K562 (cell line): Measurements from ENCODE around the gene KRTAP17-1. TPM values are rescaled to one million over a fixed set of nuclear protein-coding genes. Genes with fewer than 3 reads are reported as not detected.
"Not testable (repeated sequence)": the region's sequence is repeated elsewhere in the genome, so short reads cannot be mapped to it uniquely, and the experiment has no call there.

Experiments
- ATAC-seq: fragments of 200-7000 bp; cut with Tn5 transposase; 3 replicates; pipeline ENCODE4 v1.9.1; 2020; ENCODE audit warnings: moderate library complexity
- BruUV-seq: library from RNA; stranded (reverse); fragments of 400-500 nt; replicated peaks from 2 replicates; lab custom pipeline; 2021; lab: Mats Ljungman, UMichigan
- CTCF ChIA-PET: fragments of 300-600 bp; formaldehyde crosslinking; extraction: SDS; loops from one replicate; lab custom pipeline; 2021; ENCODE audit warnings: low intra/inter-chr PET ratio; lab: Yijun Ruan, JAX
- POLR2A ChIA-PET: fragments of 300-600, 350-650 bp; sonication (Branson Sonifier 250); formaldehyde crosslinking; extraction: SDS; loops from one replicate; lab custom pipeline; 2021; ENCODE audit warnings: antibody characterized with exemption, inconsistent platforms; lab: Yijun Ruan, JAX
- DNase-seq, 4 experiments: peaks; one replicate each; pipeline versions ENCODE4 v3.0.0 to v3.0.0-alpha.2; 2011 to 2018; ENCODE audit warnings: low spot score in 3 of 4, mixed read lengths in 3 of 4; ENCODE audit errors: extremely low read depth in 1 of 4
- FAIRE-seq: peaks from 2 replicates; lab custom pipeline; 2011; peaks lifted over from hg19 to GRCh38; lab: Jason Lieb, UNC
- H2AFZ ChIP-seq: 2 replicates; pipeline ENCODE4 v1.6.0; 2011; ENCODE audit warnings: low read depth, low read length, control low read depth, inconsistent platforms
- H3K27ac ChIP-seq: fragments of 200-600 bp; 3 replicates; pipeline ENCODE4 v1.8.0; 2011; ENCODE audit warnings: low read depth, mild to moderate bottlenecking, control low read depth, inconsistent platforms, low read length, moderate library complexity, mixed read lengths; ENCODE audit errors: extremely low read depth
- H3K27me3 ChIP-seq, 2 experiments: fragments of 300-600 bp in 1 of 2; 2 replicates in 1 of 2; 3 replicates in 1 of 2; pipeline versions ENCODE4 v1.6.0 to v1.8.0; 2011; ENCODE audit warnings: inconsistent platforms in 2 of 2, low read length in 2 of 2, mild to moderate bottlenecking in 1 of 2, mixed read lengths in 1 of 2, moderate library complexity in 1 of 2; ENCODE audit not compliant: control insufficient read depth in 2 of 2, insufficient read depth in 2 of 2
- H3K36me3 ChIP-seq: fragments of 300-600 bp; 3 replicates; pipeline ENCODE4 v1.8.0; 2011; ENCODE audit warnings: mild to moderate bottlenecking, low read length, inconsistent platforms; ENCODE audit not compliant: control insufficient read depth, insufficient read depth
- H3K4me1 ChIP-seq, 2 experiments: fragments of 200-600 bp in 1 of 2; replicated peaks in 1 of 2; 2 replicates in 1 of 2; 3 replicates in 1 of 2; pipeline versions ENCODE4 v1.5.1 to v1.8.0; 2011; ENCODE audit warnings: inconsistent platforms in 2 of 2, low read length in 2 of 2, mild to moderate bottlenecking in 1 of 2, mixed read lengths in 1 of 2, moderate library complexity in 1 of 2; ENCODE audit not compliant: control insufficient read depth in 2 of 2, insufficient read depth in 2 of 2
- H3K4me2 ChIP-seq: 2 replicates; pipeline ENCODE4 v1.6.1; 2011; ENCODE audit warnings: low read length, control low read depth, inconsistent platforms, mixed read lengths; ENCODE audit not compliant: insufficient read depth
- H3K4me3 ChIP-seq: fragments of 200-600 bp; sonication (generic), shearing (Covaris generic); 2 replicates; pipeline ENCODE4 v1.5.1; 2016; ENCODE audit warnings: control low read depth, inconsistent platforms
- H3K79me2 ChIP-seq: fragments of 200-600 bp; 3 replicates; pipeline ENCODE4 v1.8.0; 2011; ENCODE audit warnings: low read length, inconsistent platforms; ENCODE audit not compliant: control insufficient read depth, insufficient read depth
- H3K9ac ChIP-seq, 2 experiments: 2 replicates each; pipeline versions ENCODE4 v1.6.0 to v1.6.1; 2011; ENCODE audit warnings: low read depth in 2 of 2, low read length in 2 of 2, control low read depth in 1 of 2, inconsistent platforms in 1 of 2, mild to moderate bottlenecking in 1 of 2, mixed read lengths in 1 of 2; ENCODE audit not compliant: insufficient read depth in 1 of 2
- H3K9me1 ChIP-seq: one replicate; pipeline ENCODE4 v1.6.0; 2011; ENCODE audit warnings: inconsistent platforms, mild to moderate bottlenecking, low read length, moderate library complexity; ENCODE audit not compliant: control insufficient read depth, insufficient read depth
- H3K9me3 ChIP-seq: replicated peaks from 2 replicates; pipeline ENCODE4 v1.5.1; 2011; ENCODE audit warnings: low read depth, low read length, inconsistent platforms; ENCODE audit not compliant: control insufficient read depth, insufficient read depth
- H4K20me1 ChIP-seq: replicated peaks from 2 replicates; pipeline ENCODE4 v1.6.1; 2011; ENCODE audit warnings: low read length, inconsistent platforms, mixed read lengths; ENCODE audit not compliant: control insufficient read depth, insufficient read depth
- ARID2 ChIP-seq: fragments of 450-650 bp; IDR thresholded peaks from 2 replicates; pipeline ENCODE4 v1.6.1; 2017; ENCODE audit warnings: antibody characterized with exemption, mild to moderate bottlenecking
- CC2D1A ChIP-seq: fragments of 450-650 bp; IDR thresholded peaks from 2 replicates; pipeline ENCODE4 v1.6.1; 2017; ENCODE audit warnings: mild to moderate bottlenecking
- CCNT2 ChIP-seq: IDR thresholded peaks from 2 replicates; pipeline ENCODE4 v1.6.1; 2011; ENCODE audit warnings: borderline replicate concordance, low read depth, mild to moderate bottlenecking, moderate library complexity, mixed read lengths, low read length; ENCODE audit not compliant: insufficient read length; ENCODE audit errors: extremely low read depth
- ETS2 ChIP-seq: IDR thresholded peaks from 2 replicates; pipeline ENCODE4 v1.6.1; 2016; ENCODE audit warnings: borderline replicate concordance, missing genetic modification characterization, mild to moderate bottlenecking, moderate library complexity, missing compliant biosample characterization; ENCODE audit not compliant: poor library complexity, severe bottlenecking
- HMG20B ChIP-seq: fragments of 250-450 bp; sonication (Bioruptor Pico); IDR thresholded peaks from 2 replicates; pipeline ENCODE4 v1.5.0; 2021; ENCODE audit warnings: mild to moderate bottlenecking
- HOXB6 ChIP-seq: fragments of 250-450 bp; sonication (Bioruptor Pico); IDR thresholded peaks from 2 replicates; pipeline ENCODE4 v1.5.1; 2022; ENCODE audit warnings: mild to moderate bottlenecking, borderline replicate concordance
- MTA2 ChIP-seq: fragments of 450-650 bp; IDR thresholded peaks from 2 replicates; pipeline ENCODE4 v1.6.1; 2016; ENCODE audit warnings: low read depth
- RUNX1 ChIP-seq: sonication (generic); IDR thresholded peaks from 2 replicates; pipeline ENCODE4 v1.6.1; 2016; ENCODE audit warnings: antibody characterized with exemption, low read depth
- TFAM ChIP-seq: fragments of 250-450 bp; sonication (Bioruptor Pico); conservative IDR thresholded peaks from 2 replicates; pipeline ENCODE4 v1.5.0; 2021; ENCODE audit warnings: mild to moderate bottlenecking, moderate library complexity
- ZNF165 ChIP-seq: fragments of 250-450 bp; sonication (Bioruptor Pico); IDR thresholded peaks from 2 replicates; pipeline ENCODE4 v1.4.0; 2020; ENCODE audit warnings: borderline replicate concordance
- ZNF589 ChIP-seq: fragments of 200-800 bp; sonication (Bioruptor generic); IDR thresholded peaks from 2 replicates; pipeline ENCODE4 v1.6.1; 2016; ENCODE audit warnings: low read depth, missing genetic modification characterization, missing compliant biosample characterization
- WGBS: fragments of 100-300 bp; shearing (Covaris generic); methylation state at CpG from one replicate; pipeline ENCODE4 v1.1.6; 2016; ENCODE audit warnings: low coverage, mixed read lengths; ENCODE audit not compliant: insufficient coverage; ENCODE audit errors: missing lambda C conversion rate; 5-methylcytosine and 5-hydroxymethylcytosine counted together
- in situ Hi-C: fragments of 300-500 bp; cut with MboI; formaldehyde crosslinking; loops from 4 replicates; pipeline ENCODE4 v1.15.0; 2018; ENCODE audit warnings: inconsistent platforms, mixed read lengths
- intact Hi-C: fragments of 100-400 bp; cut with micrococcal nuclease; formaldehyde crosslinking; loops from 2 replicates; pipeline ENCODE4 v1.14.2; 2022
- polyA plus RNA-seq, 8 experiments: library from polyadenylated mRNA; depleted of rRNA in 4 of 8; stranded (reverse) in 5 of 8; unstranded in 3 of 8; fragments of >200 nt; fragmentation: Nextera tagmentation in 2 of 8; fragmentation: Illumina TruSeq in 1 of 8; extraction: Ambion mirVana in 2 of 8; extraction: Trizol in 1 of 8; gene quantifications; 2 replicates each; pipeline versions ENCODE4 v1.2.1 to v1.2.3, GENCODE V29; 2011 to 2014; ENCODE audit warnings: inconsistent platforms in 1 of 8, missing spikeins in 1 of 8
- total RNA-seq, 7 experiments: library from RNA; depleted of rRNA in 6 of 7; stranded (reverse); fragments of >200 nt in 6 of 7; fragmentation: Illumina TruSeq in 2 of 7; extraction: Trizol in 2 of 7; gene quantifications; 2 replicates each; pipeline versions ENCODE4 v1.2.1 to v1.2.3, GENCODE V29; 2011 to 2021; ENCODE audit warnings: low replicate concordance in 1 of 7

Gene KRTAP17-1
- total and polyA plus RNA-seq, 9 of the 15 experiments (the other 6 are each of a cell fraction or from before 2014, with no cell fraction given), result not detected

DNA sequence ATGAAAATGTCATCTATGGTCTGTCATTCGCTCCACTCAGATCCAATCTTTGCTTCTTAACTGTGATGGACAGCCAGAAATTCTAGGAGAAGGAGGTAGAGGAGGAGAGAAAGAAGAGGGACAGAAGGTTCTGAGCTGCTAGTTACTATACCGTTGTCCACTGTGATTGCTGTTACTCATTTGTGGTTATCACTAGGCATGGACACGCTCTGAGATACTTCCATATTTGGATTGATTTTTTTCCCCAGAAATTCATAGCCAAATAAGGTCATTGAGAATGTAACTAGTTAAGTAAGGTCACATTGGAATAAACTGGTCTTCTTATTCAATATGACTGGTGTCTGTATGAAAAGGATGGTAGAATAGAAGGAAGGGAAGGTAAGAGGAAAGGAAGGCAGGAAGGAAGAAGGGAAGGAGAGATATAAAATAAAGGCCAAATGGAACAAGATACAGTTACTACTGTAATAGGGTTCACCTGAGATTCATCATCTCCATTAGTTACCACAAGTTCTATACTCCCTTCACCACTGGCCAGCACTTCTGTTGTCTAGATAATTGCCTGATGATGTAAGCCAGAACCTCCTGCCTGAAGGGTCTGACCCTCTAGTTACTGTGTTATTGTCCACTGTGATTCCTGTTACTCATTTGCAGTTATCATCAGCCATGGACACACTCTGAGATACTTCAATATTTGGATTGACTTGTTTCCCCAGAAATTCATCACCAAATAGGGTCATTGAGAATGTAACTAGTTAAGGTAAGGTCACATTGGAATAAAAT is 37.1 kb downstream of the KRTAP17-1 start:
- Histone ChIP-seq H3K27me3 (no peaks in the 10 kb centered on the region; a peak in 1 of 5 replicates), H2AFZ (no peak overlapping the region), H3K9ac (no peak overlapping the region), H3K27ac (no peak overlapping the region), H3K79me2 (no peaks in the 10 kb centered on the region), H3K4me3 (no peak overlapping the region), H3K9me3 (no peaks in the 10 kb centered on the region), H4K20me1 (no peaks in the 10 kb centered on the region), H3K36me3 (no peaks in the 10 kb centered on the region), H3K4me2 (no peak overlapping the region), H3K4me1 (no peaks in the 10 kb centered on the region), H3K9me1 (no peaks in the 10 kb centered on the region)
- POLR2A ChIA-PET, result no interaction called here
- WGBS, result 0% methylated on average over 3 of the region's 3 CpGs
- DNase-seq, result peak in 3 of 4 experiments; percentile 0 to 1 (median 0)
- no peak for FAIRE-seq
- ATAC-seq, result no peak
- in situ Hi-C loops (no loop called here), intact Hi-C loops (no loop called here)
- BruUV-seq, result no TSS peak
- CTCF ChIA-PET, result no interaction called here
- no peak for TF ChIP-seq CCNT2
- TF ChIP-seq HOXB6, result no peak
- no peak for TF ChIP-seq TFAM (CRISPR knock-in tag)
- TF ChIP-seq ZNF589 (CRISPR knock-in tag), result no peak
- no peak for TF ChIP-seq MTA2
- no peak for TF ChIP-seq CC2D1A
- TF ChIP-seq RUNX1, result no peak
- TF ChIP-seq HMG20B (CRISPR knock-in tag), result no peak
- TF ChIP-seq ETS2 (tag), result no peak
- no peak for TF ChIP-seq ARID2
- no peak for TF ChIP-seq ZNF165 (CRISPR knock-in tag)

DNA sequence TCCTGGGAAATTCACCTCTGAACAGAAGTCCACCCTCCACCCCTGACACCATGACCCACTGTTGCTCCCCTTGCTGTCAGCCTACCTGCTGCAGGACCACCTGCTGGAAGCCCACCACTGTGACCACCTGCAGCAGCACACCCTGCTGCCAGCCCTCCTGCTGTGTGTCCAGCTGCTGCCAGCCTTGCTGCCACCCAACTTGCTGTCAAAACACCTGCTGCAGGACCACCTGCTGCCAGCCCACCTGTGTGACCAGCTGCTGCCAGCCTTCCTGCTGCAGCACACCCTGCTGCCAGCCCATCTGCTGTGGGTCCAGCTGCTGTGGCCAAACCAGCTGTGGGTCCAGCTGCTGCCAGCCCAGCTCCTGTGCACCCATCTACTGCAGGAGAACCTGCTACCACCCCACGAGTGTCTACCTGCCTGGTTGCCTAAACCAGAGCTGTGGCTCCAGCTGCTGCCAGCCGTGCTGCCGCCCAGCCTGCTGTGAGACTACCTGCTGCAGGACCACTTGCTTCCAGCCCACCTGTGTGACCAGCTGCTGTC is 39.8 kb downstream of the KRTAP17-1 start, which contains the start of gene KRTAP9-7:
Gene KRTAP9-7 (plus strand): TSS at position 51 of the 543 bp plus-strand sequence. CDS start 0 bp downstream, at position 51.
- H3K4me3 ChIP-seq, H2AFZ ChIP-seq, H3K27me3 ChIP-seq, H4K20me1 ChIP-seq, in situ Hi-C loops, H3K27ac ChIP-seq, H3K4me2 ChIP-seq, intact Hi-C loops, FAIRE-seq, H3K79me2 ChIP-seq, H3K9me3 ChIP-seq, H3K9ac ChIP-seq, H3K4me1 ChIP-seq, CTCF ChIA-PET, ATAC-seq, H3K36me3 ChIP-seq, POLR2A ChIA-PET, H3K9me1 ChIP-seq, BruUV-seq: not testable (repeated sequence)
- peak in 1 of 4 experiments; percentile 1 for DNase-seq
- 0% methylated on average over 3 of the region's 3 CpGs for WGBS
